C4-2B (cell line): ENCODE data around the gene C16orf95.

Experiments used
- CTCF ChIP-seq: fragments of 450-650 bp; conservative IDR thresholded peaks from 2 replicates; pipeline ENCODE4 v1.5.1; 2017; ENCODE audit warnings: mild to moderate bottlenecking
- ZFX ChIP-seq: fragments of 450-650 bp; IDR thresholded peaks from 2 replicates; pipeline ENCODE4 v1.6.1; 2017

DNA sequence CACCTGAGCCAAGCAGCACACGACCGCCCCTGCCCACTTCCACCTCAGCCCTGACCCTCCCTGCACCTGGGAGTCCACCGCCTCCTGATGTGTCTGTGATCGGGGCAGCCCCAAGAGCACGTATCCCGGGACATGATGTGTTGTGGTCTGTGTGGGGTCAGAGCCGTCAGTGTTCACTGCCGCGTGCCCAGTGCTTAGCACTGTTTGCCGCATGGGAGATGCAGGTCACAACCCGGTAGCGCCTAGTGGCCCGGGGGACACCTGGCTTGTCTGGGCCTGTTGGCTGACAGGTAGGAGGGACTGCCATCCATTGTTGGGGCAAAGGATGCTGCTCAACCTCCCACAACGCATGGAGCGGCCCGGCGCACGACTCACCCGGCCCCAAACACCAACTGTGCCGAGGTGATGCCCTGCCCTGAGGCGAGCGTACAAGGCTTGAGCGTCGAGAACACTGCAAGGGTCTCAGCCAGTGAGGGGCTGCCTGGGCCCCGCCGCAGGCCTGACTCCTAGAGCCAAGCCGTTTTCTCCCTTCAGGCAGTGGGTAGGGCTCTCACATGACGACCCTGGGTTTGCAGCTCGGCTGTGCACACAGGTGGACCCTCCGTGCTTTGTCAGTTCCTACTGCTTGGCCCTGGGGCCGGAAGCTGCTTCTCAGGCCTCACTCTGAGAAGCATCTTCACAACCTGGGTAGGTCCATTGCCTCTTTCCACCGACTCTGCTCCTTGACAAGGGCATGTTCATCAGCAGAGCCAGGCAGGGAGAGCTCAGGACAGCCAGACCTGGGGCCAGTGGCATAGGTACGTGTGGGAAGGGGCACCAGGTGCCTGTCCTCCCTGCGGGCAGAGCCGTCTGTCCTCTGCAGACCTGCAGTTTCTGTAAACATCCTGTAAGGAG, 5.9 kb upstream of the C16orf95 start:
- TF ChIP-seq CTCF (no peak), ZFX (no peak)
